Parathyroid adenoma (tissue), 2 donors: Measurements from ENCODE around the gene AKR1C8.

Experiments used
- H2AFZ ChIP-seq: fragments of 300-600 bp; sonication (generic); one replicate; pipeline ENCODE4 v1.7.0; 2017; ENCODE audit warnings: antibody characterized with exemption, mild to moderate bottlenecking
- H3K27ac ChIP-seq: fragments of 300-600 bp; sonication (generic); one replicate; pipeline ENCODE4 v1.7.0; 2017
- H3K27me3 ChIP-seq: fragments of 300-600 bp; sonication (generic); one replicate; pipeline ENCODE4 v1.7.0; 2017; ENCODE audit warnings: low read length; ENCODE audit not compliant: control insufficient read depth, insufficient read depth
- H3K36me3 ChIP-seq: fragments of 300-600 bp; sonication (generic); one replicate; pipeline ENCODE4 v1.7.0; 2017; ENCODE audit warnings: low read length; ENCODE audit not compliant: control insufficient read depth, insufficient read depth
- H3K4me1 ChIP-seq: fragments of 300-600 bp; sonication (generic); one replicate; pipeline ENCODE4 v1.7.0; 2017; ENCODE audit warnings: control low read depth
- H3K4me2 ChIP-seq: fragments of 300-600 bp; sonication (generic); one replicate; pipeline ENCODE4 v1.7.0; 2017; ENCODE audit warnings: low read length
- H3K4me3 ChIP-seq: fragments of 300-600 bp; sonication (generic); one replicate; pipeline ENCODE4 v1.7.0; 2017; ENCODE audit warnings: low read depth, low read length
- H3K79me2 ChIP-seq: fragments of 300-600 bp; sonication (generic); one replicate; pipeline ENCODE4 v1.7.0; 2017; ENCODE audit warnings: control low read depth
- H3K9ac ChIP-seq: fragments of 300-600 bp; sonication (generic); one replicate; pipeline ENCODE4 v1.7.0; 2017; ENCODE audit warnings: mild to moderate bottlenecking
- H3K9me3 ChIP-seq: fragments of 300-600 bp; sonication (generic); one replicate; pipeline ENCODE4 v1.7.0; 2017; ENCODE audit warnings: low read length; ENCODE audit not compliant: control insufficient read depth
- CTCF ChIP-seq: fragments of 300-600 bp; sonication (generic); IDR thresholded peaks from one replicate; pipeline ENCODE4 v1.7.0; 2017; ENCODE audit warnings: antibody characterized with exemption, mild to moderate bottlenecking
- donor health status: primary hyperparathyroidism.

AKR1C8 gene

GRCh38 chr10:5105626-5106025, 79.3 kb downstream of the AKR1C8 start:
- H3K36me3 ChIP-seq = no peaks in the 10 kb centered on the region

More at GRCh38 chr10:5105626-5106025, 79.3 kb downstream of the AKR1C8 start:
- no peaks in the 10 kb centered on the region for H3K27me3 ChIP-seq
- TF ChIP-seq CTCF = no peak
- H2AFZ ChIP-seq = no peak overlapping the region
- H3K4me1 ChIP-seq = no peaks in the 10 kb centered on the region
- no peak overlapping the region for H3K27ac ChIP-seq
- H3K79me2 ChIP-seq = no peaks in the 10 kb centered on the region
- no peaks in the 10 kb centered on the region for H3K9me3 ChIP-seq
- no peak overlapping the region for H3K4me3 ChIP-seq
- no peak overlapping the region for H3K9ac ChIP-seq
- no peak overlapping the region for H3K4me2 ChIP-seq
